ENCODE data around the gene OGDH. TPM values are rescaled to one million over a fixed set of nuclear protein-coding genes. Genes with fewer than 3 reads are reported as not detected.
A peak's percentile ranks its signal among the peaks of the same experiment; 100 is the strongest.
"Not testable (repeated sequence)": the region's sequence is repeated elsewhere in the genome, so short reads cannot be mapped to it uniquely, and the experiment has no call there.

Gene OGDH
- total RNA-seq, 2 experiments from 2014 or later, result 103 to 105 TPM

DNA sequence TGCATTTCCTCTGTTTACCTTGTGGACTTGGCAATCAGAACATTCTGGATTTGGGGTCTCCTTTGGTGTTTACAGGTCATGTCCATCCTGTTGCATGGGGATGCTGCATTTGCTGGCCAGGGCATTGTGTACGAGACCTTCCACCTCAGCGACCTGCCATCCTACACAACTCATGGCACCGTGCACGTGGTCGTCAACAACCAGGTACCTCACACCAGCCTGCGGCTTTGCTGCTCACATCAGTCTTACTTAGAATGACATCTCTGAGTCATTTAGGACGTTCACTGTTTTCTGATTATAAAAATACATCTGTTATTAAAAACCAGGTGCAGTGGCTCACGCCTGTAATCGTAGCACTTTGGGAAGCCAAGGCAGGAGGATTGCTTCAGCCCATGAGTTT lies 75.2 kb downstream of the OGDH start:
- ChIA-PET POLR2A (no interaction called here), CTCF (no interaction called here)
- Mint-ChIP-seq H3K27me3 (no peaks in the 10 kb centered on the region), H3K4me3 (no peak overlapping the region), H3K27ac (no peak overlapping the region), H3K36me3 (peaks cover 26% of the 10 kb centered on the region), H3K4me1 (ENCODE audit: low read depth) (no peaks in the 10 kb centered on the region), H3K9me3 (no peaks in the 10 kb centered on the region)
- intact Hi-C loops (cut with micrococcal nuclease), result no loop called here
- DNase-seq, result no peak

- H3K27ac Mint-ChIP-seq, result no peak overlapping the region
- intact Hi-C loops (cut with micrococcal nuclease), result no loop called here
Observed at GRCh38 chr7:44685723-44686122, 79.3 kb downstream of the OGDH start.

DNA sequence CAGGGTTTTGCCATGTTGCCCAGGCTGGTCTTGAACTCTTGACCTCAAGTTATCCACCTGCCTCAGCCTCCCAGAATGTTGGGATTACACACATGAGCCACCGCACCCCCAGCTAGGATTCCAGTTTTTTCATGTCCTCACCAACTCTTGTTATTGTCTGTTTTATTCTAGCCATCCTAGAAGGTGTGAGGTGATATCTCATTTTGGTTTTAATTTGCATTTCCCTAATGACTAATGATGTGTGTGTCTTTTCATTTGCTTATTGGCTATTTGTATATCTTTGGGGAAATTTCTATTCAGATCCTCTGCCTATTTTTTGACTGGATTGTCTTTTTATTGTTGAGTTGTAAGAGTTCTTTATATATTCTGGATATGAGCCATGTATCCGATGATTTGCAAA lies 83.0 kb downstream of the OGDH start:
- H3K4me3 Mint-ChIP-seq, result no peak overlapping the region
- POLR2A ChIA-PET, result no interaction called here
- CTCF ChIA-PET, result no interaction called here
- no peak overlapping the region for H3K27ac Mint-ChIP-seq
- no peak for DNase-seq
- H3K9me3 Mint-ChIP-seq, result no peaks in the 10 kb centered on the region
- intact Hi-C loops (cut with micrococcal nuclease), result no loop called here
- peaks cover 4% of the 10 kb centered on the region for H3K4me1 Mint-ChIP-seq (ENCODE audit: low read depth)
- H3K36me3 Mint-ChIP-seq, result peaks cover 22% of the 10 kb centered on the region
- H3K27me3 Mint-ChIP-seq, result no peaks in the 10 kb centered on the region

More at GRCh38 chr7:44685723-44686122, 79.3 kb downstream of the OGDH start:
- Mint-ChIP-seq H3K36me3 (peaks cover 22% of the 10 kb centered on the region), H3K4me3 (no peak overlapping the region), H3K9me3 (no peaks in the 10 kb centered on the region), H3K27me3 (no peaks in the 10 kb centered on the region), H3K4me1 (ENCODE audit: low read depth) (peaks cover 4% of the 10 kb centered on the region)
- ChIA-PET POLR2A (no interaction called here), CTCF (no interaction called here)
- DNase-seq, result no peak

- Mint-ChIP-seq H3K4me1 (ENCODE audit: low read depth) (peaks cover 4% of the 10 kb centered on the region), H3K36me3 (peaks cover 49% of the 10 kb centered on the region), H3K27ac (no peak overlapping the region), H3K4me3 (no peak overlapping the region), H3K9me3 (no peaks in the 10 kb centered on the region), H3K27me3 (no peaks in the 10 kb centered on the region)
- intact Hi-C loops (cut with micrococcal nuclease), result no loop called here
- no peak for DNase-seq
- CTCF ChIA-PET, result no interaction called here
- POLR2A ChIA-PET, result no interaction called here
Observed at GRCh38 chr7:44693641-44694313, 87.3 kb downstream of the OGDH start.

DNA sequence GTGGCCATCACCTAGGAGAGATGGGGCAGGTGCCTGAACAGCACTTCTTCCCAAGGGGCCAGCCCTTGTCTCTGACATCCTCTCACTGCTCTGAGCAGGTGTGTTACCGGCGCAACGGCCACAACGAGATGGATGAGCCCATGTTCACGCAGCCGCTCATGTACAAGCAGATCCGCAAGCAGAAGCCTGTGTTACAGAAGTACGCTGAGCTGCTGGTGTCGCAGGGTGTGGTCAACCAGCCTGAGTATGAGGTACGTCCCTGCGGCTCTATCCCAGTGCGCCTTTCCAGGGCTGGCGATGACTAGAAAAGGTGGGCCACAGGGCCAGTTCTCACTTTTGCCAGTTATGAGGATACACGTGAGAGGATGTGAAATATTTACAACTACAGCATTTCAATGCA lies 87.9 kb downstream of the OGDH start:
- peaks cover under 1% of the 10 kb centered on the region for H3K9me3 Mint-ChIP-seq

GRCh38 chr7:44694766-44695165 lies 88.3 kb downstream of the OGDH start:
- Mint-ChIP-seq H3K4me3 (no peak overlapping the region), H3K27ac (peak overlapping the region; percentile 10), H3K36me3 (peaks cover 50% of the 10 kb centered on the region), H3K27me3 (no peaks in the 10 kb centered on the region), H3K4me1 (ENCODE audit: low read depth) (no peaks in the 10 kb centered on the region), H3K9me3 (peaks cover 4% of the 10 kb centered on the region)
- CTCF ChIA-PET, result no interaction called here
- POLR2A ChIA-PET, result interaction anchor here (0.9 kb wide), 1 partner anchor 56 kb away, joined by 3 read pairs; no protein-coding TSS in a partner anchor
- no peak for DNase-seq
- intact Hi-C loops (cut with micrococcal nuclease), result no loop called here

More for the DNA sequence above, 87.9 kb downstream of the OGDH start:
- POLR2A ChIA-PET, result interaction anchor here (0.9 kb wide), 1 partner anchor 55 kb away, joined by 3 read pairs; no protein-coding TSS in a partner anchor
- DNase-seq, result no peak
- peaks cover 4% of the 10 kb centered on the region for H3K4me1 Mint-ChIP-seq (ENCODE audit: low read depth)
- peaks cover 48% of the 10 kb centered on the region for H3K36me3 Mint-ChIP-seq
- intact Hi-C loops (cut with micrococcal nuclease), result no loop called here
- CTCF ChIA-PET, result no interaction called here
- H3K27me3 Mint-ChIP-seq, result no peaks in the 10 kb centered on the region
- peak overlapping the region; percentile 10 for H3K27ac Mint-ChIP-seq
- H3K4me3 Mint-ChIP-seq, result no peak overlapping the region

DNA sequence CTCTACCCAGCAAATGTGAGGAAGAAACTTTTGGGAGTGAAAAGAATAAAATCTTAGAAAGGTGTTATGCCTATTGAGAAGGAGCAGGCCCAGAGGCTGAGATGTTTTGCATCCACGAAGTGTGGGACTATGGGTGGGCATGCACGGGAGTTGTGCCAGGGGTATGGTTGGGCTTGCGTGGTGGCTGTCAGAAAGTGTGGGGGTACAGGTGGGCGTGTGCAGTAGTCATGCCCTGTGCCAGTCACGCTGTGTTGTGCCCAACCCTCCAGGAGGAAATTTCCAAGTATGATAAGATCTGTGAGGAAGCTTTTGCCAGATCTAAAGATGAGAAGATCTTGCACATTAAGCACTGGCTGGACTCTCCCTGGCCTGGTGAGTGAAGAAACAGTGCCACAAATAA lies 89.3 kb downstream of the OGDH start:
- CTCF ChIA-PET, result no interaction called here

DNA sequence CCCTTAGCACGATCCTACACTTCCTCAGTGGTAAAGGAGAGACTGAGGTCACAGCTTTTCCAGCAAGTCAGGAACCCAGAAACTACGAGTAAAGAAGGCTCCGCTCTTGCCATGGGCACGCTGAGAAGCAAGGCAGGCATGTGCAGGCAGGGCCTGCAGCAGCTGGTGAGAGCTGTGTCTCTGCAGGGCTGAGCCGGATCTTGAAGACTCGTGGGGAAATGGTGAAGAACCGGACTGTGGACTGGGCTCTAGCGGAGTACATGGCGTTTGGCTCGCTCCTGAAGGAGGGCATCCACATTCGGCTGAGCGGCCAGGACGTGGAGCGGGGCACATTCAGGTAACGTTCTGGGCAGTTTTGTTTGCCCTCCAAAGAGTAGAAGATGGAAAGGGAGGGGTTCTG lies 90.3 kb downstream of the OGDH start:
- DNase-seq, result no peak
- intact Hi-C loops (cut with micrococcal nuclease), result no loop called here
- Mint-ChIP-seq H3K27ac (no peak overlapping the region), H3K27me3 (no peaks in the 10 kb centered on the region), H3K9me3 (peaks cover 4% of the 10 kb centered on the region), H3K36me3 (peaks cover 63% of the 10 kb centered on the region), H3K4me3 (no peak overlapping the region), H3K4me1 (ENCODE audit: low read depth) (no peaks in the 10 kb centered on the region)
- ChIA-PET POLR2A (no interaction called here), CTCF (no interaction called here)

More for the DNA sequence above, 89.3 kb downstream of the OGDH start:
- no peaks in the 10 kb centered on the region for H3K4me1 Mint-ChIP-seq (ENCODE audit: low read depth)
- DNase-seq, result no peak
- no peak overlapping the region for H3K4me3 Mint-ChIP-seq
- H3K36me3 Mint-ChIP-seq, result peaks cover 55% of the 10 kb centered on the region
- intact Hi-C loops (cut with micrococcal nuclease), result no loop called here
- H3K9me3 Mint-ChIP-seq, result peaks cover 4% of the 10 kb centered on the region
- no peaks in the 10 kb centered on the region for H3K27me3 Mint-ChIP-seq
- H3K27ac Mint-ChIP-seq, result peak overlapping the region; percentile 24
- POLR2A ChIA-PET, result no interaction called here

GRCh38 chr7:44697136-44698045 lies 91.0 kb downstream of the OGDH start:
- Mint-ChIP-seq H3K9me3 (peaks cover 4% of the 10 kb centered on the region), H3K36me3 (peaks cover 63% of the 10 kb centered on the region), H3K4me3 (no peak overlapping the region), H3K27me3 (no peaks in the 10 kb centered on the region), H3K4me1 (ENCODE audit: low read depth) (no peaks in the 10 kb centered on the region), H3K27ac (no peak overlapping the region)
- ChIA-PET POLR2A (no interaction called here), CTCF (no interaction called here)
- DNase-seq, result no peak
- intact Hi-C loops (cut with micrococcal nuclease), result no loop called here

GRCh38 chr7:44698046-44698580 lies 91.7 kb downstream of the OGDH start:
- no peak overlapping the region for H3K4me3 Mint-ChIP-seq
- H3K36me3 Mint-ChIP-seq, result peaks cover 69% of the 10 kb centered on the region
- POLR2A ChIA-PET, result no interaction called here
- intact Hi-C loops (cut with micrococcal nuclease), result no loop called here
- DNase-seq, result no peak
- H3K27ac Mint-ChIP-seq, result no peak overlapping the region
- H3K9me3 Mint-ChIP-seq, result peaks cover 4% of the 10 kb centered on the region
- no peaks in the 10 kb centered on the region for H3K27me3 Mint-ChIP-seq
- CTCF ChIA-PET, result no interaction called here
- H3K4me1 Mint-ChIP-seq (ENCODE audit: low read depth), result no peaks in the 10 kb centered on the region

GRCh38 chr7:44699598-44699997 lies 93.2 kb downstream of the OGDH start:
- H3K4me1 Mint-ChIP-seq (ENCODE audit: low read depth); H3K27me3 Mint-ChIP-seq; DNase-seq; intact Hi-C loops (cut with micrococcal nuclease); H3K4me3 Mint-ChIP-seq; H3K27ac Mint-ChIP-seq; H3K9me3 Mint-ChIP-seq; CTCF ChIA-PET: not testable (repeated sequence)
- peaks cover 68% of the 10 kb centered on the region for H3K36me3 Mint-ChIP-seq
- POLR2A ChIA-PET, result interaction anchor here (0.6 kb wide), 1 partner anchor 17 kb away, joined by 3 read pairs; no protein-coding TSS in a partner anchor

GRCh38 chr7:44700322-44700721 lies 93.9 kb downstream of the OGDH start:
- H3K27me3 Mint-ChIP-seq, result no peaks in the 10 kb centered on the region
- H3K36me3 Mint-ChIP-seq, result peaks cover 66% of the 10 kb centered on the region
- H3K27ac Mint-ChIP-seq, result peak overlapping the region; percentile 20
- no peaks in the 10 kb centered on the region for H3K4me1 Mint-ChIP-seq (ENCODE audit: low read depth)
- CTCF ChIA-PET, result no interaction called here
- peaks cover 4% of the 10 kb centered on the region for H3K9me3 Mint-ChIP-seq
- no peak for DNase-seq
- intact Hi-C loops (cut with micrococcal nuclease), result no loop called here
- POLR2A ChIA-PET, result interaction anchor here (0.6 kb wide), 1 partner anchor 16 kb away, joined by 3 read pairs; no protein-coding TSS in a partner anchor
- H3K4me3 Mint-ChIP-seq, result no peak overlapping the region
